H1 (cell line): Measurements from ENCODE around the gene CYB561A3. TPM values are rescaled to one million over a fixed set of nuclear protein-coding genes. Genes with fewer than 3 reads are reported as not detected.

ENCODE experiments used
- CBX8 ChIP-seq: fragments of 300-800, 300-1000 bp; sonication (generic); IDR thresholded peaks from 2 replicates; pipeline ENCODE4 v1.7.1; 2016; ENCODE audit warnings: low read depth, low read length, borderline replicate concordance
- CEBPB ChIP-seq: IDR thresholded peaks from 2 replicates; pipeline ENCODE4 v1.6.1; 2012; ENCODE audit warnings: low read depth, low read length
- EGR1 ChIP-seq: IDR thresholded peaks from 2 replicates; pipeline ENCODE4 v1.6.1; 2011; ENCODE audit warnings: low read depth, low read length, borderline replicate concordance
- SP4 ChIP-seq: IDR thresholded peaks from 2 replicates; pipeline ENCODE4 v1.6.1; 2012; ENCODE audit warnings: low read length, inconsistent platforms
- YY1 ChIP-seq: IDR thresholded peaks from 2 replicates; pipeline ENCODE4 v1.6.1; 2011; ENCODE audit warnings: low read depth, mild to moderate bottlenecking, low read length
- polyA plus RNA-seq, 7 experiments: library from polyadenylated mRNA; depleted of rRNA in 3 of 7; stranded (reverse) in 5 of 7; unstranded in 2 of 7; fragments of >200 nt in 5 of 7; fragments of 200-250 nt in 2 of 7; gene quantifications; 1 replicate in 5 of 7; 2 replicates in 1 of 7; 4 replicates in 1 of 7; pipeline versions ENCODE4 v1.2.1 to v1.2.3, GENCODE V29; 2011 to 2013; ENCODE audit warnings: missing spikeins in 2 of 7, mixed read lengths in 2 of 7
- total RNA-seq: library from RNA; stranded (reverse); fragmentation: NEBNext Ultra II Directional; extraction: Animal tissue kit (Norgen Biotek cat#: 25700); gene quantifications from 2 replicates; pipeline ENCODE4 v1.2.1, GENCODE V29; 2021
- TF ChIP-seq, protein P1 (sequence below): fragments of 300-600 bp; sonication (generic); IDR thresholded peaks from 2 replicates; pipeline ENCODE4 v1.7.1; 2012; ENCODE audit warnings: low read length, moderate library complexity, mild to moderate bottlenecking, inconsistent platforms; ENCODE audit not compliant: insufficient replicate concordance

The CYB561A3 gene
- total and polyA plus RNA-seq, 2 of the 8 experiments (the other 6 are each of a cell fraction or from before 2014, with no cell fraction given), result 29.6 to 41.2 TPM

DNA sequence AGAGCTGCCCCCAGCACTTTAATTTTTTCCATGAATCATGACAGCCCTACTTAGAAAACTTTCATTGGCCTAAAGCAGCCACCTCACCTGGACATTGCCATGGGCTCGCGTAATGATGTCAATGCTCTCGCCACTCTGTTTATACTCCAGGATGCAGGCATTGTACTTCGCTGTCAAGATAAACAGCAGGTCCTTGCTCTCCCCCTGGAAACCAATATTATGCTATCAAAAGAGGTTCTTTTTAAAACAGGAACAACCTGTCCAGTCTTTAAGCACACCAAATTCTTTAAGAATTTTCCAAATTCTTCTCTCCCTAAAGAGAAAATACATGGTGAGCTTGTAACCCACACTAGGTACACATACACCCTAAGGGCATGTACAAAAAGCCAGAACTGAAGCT, 31.8 kb downstream of the CYB561A3 start (continued):
- TF ChIP-seq, protein P1, sequence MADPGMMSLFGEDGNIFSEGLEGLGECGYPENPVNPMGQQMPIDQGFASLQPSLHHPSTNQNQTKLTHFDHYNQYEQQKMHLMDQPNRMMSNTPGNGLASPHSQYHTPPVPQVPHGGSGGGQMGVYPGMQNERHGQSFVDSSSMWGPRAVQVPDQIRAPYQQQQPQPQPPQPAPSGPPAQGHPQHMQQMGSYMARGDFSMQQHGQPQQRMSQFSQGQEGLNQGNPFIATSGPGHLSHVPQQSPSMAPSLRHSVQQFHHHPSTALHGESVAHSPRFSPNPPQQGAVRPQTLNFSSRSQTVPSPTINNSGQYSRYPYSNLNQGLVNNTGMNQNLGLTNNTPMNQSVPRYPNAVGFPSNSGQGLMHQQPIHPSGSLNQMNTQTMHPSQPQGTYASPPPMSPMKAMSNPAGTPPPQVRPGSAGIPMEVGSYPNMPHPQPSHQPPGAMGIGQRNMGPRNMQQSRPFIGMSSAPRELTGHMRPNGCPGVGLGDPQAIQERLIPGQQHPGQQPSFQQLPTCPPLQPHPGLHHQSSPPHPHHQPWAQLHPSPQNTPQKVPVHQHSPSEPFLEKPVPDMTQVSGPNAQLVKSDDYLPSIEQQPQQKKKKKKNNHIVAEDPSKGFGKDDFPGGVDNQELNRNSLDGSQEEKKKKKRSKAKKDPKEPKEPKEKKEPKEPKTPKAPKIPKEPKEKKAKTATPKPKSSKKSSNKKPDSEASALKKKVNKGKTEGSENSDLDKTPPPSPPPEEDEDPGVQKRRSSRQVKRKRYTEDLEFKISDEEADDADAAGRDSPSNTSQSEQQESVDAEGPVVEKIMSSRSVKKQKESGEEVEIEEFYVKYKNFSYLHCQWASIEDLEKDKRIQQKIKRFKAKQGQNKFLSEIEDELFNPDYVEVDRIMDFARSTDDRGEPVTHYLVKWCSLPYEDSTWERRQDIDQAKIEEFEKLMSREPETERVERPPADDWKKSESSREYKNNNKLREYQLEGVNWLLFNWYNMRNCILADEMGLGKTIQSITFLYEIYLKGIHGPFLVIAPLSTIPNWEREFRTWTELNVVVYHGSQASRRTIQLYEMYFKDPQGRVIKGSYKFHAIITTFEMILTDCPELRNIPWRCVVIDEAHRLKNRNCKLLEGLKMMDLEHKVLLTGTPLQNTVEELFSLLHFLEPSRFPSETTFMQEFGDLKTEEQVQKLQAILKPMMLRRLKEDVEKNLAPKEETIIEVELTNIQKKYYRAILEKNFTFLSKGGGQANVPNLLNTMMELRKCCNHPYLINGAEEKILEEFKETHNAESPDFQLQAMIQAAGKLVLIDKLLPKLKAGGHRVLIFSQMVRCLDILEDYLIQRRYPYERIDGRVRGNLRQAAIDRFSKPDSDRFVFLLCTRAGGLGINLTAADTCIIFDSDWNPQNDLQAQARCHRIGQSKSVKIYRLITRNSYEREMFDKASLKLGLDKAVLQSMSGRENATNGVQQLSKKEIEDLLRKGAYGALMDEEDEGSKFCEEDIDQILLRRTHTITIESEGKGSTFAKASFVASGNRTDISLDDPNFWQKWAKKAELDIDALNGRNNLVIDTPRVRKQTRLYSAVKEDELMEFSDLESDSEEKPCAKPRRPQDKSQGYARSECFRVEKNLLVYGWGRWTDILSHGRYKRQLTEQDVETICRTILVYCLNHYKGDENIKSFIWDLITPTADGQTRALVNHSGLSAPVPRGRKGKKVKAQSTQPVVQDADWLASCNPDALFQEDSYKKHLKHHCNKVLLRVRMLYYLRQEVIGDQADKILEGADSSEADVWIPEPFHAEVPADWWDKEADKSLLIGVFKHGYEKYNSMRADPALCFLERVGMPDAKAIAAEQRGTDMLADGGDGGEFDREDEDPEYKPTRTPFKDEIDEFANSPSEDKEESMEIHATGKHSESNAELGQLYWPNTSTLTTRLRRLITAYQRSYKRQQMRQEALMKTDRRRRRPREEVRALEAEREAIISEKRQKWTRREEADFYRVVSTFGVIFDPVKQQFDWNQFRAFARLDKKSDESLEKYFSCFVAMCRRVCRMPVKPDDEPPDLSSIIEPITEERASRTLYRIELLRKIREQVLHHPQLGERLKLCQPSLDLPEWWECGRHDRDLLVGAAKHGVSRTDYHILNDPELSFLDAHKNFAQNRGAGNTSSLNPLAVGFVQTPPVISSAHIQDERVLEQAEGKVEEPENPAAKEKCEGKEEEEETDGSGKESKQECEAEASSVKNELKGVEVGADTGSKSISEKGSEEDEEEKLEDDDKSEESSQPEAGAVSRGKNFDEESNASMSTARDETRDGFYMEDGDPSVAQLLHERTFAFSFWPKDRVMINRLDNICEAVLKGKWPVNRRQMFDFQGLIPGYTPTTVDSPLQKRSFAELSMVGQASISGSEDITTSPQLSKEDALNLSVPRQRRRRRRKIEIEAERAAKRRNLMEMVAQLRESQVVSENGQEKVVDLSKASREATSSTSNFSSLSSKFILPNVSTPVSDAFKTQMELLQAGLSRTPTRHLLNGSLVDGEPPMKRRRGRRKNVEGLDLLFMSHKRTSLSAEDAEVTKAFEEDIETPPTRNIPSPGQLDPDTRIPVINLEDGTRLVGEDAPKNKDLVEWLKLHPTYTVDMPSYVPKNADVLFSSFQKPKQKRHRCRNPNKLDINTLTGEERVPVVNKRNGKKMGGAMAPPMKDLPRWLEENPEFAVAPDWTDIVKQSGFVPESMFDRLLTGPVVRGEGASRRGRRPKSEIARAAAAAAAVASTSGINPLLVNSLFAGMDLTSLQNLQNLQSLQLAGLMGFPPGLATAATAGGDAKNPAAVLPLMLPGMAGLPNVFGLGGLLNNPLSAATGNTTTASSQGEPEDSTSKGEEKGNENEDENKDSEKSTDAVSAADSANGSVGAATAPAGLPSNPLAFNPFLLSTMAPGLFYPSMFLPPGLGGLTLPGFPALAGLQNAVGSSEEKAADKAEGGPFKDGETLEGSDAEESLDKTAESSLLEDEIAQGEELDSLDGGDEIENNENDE, result no peak
- TF ChIP-seq EGR1 (no peak), CBX8 (no peak), YY1 (no peak), SP4 (no peak), CEBPB (no peak)
